HepG2 (cell line): ENCODE measurements around the gene NUSAP1. TPM values are rescaled to one million over a fixed set of nuclear protein-coding genes. Genes with fewer than 3 reads are reported as not detected.

Experiments used
- ATF7-NPFF ChIP-seq: sonication (generic); formaldehyde crosslinking; IDR thresholded peaks from 2 replicates; pipeline ENCODE4 v1.8.1; 2023; ENCODE audit warnings: mild to moderate bottlenecking, low read depth, missing genetic modification reagents, moderate library complexity
- BRF2 ChIP-seq: sonication (generic); formaldehyde crosslinking; IDR thresholded peaks from 2 replicates; pipeline ENCODE4 v1.8.1; 2022; ENCODE audit warnings: mild to moderate bottlenecking, missing genetic modification reagents
- CREBL2 ChIP-seq: sonication (generic); formaldehyde crosslinking; IDR thresholded peaks from 2 replicates; pipeline ENCODE4 v1.8.1; 2023; ENCODE audit warnings: missing genetic modification reagents, mild to moderate bottlenecking, borderline replicate concordance
- ISL2 ChIP-seq: sonication (generic); formaldehyde crosslinking; IDR thresholded peaks from 2 replicates; pipeline ENCODE4 v1.5.0; 2020; ENCODE audit warnings: missing genetic modification reagents
- JUN ChIP-seq: sonication (generic); formaldehyde crosslinking; IDR thresholded peaks from 2 replicates; pipeline ENCODE4 v1.4.0; 2020; ENCODE audit warnings: mild to moderate bottlenecking, missing genetic modification reagents
- KDM5A ChIP-seq: fragments of 200-600 bp; sonication (generic); IDR thresholded peaks from 2 replicates; pipeline ENCODE4 v1.7.0; 2018; ENCODE audit warnings: antibody characterized with exemption, mild to moderate bottlenecking, low read length, borderline replicate concordance
- MAF1 ChIP-seq: sonication (generic); formaldehyde crosslinking; IDR thresholded peaks from 2 replicates; pipeline ENCODE4 v1.5.0; 2020; ENCODE audit warnings: missing genetic modification reagents, borderline replicate concordance
- NFKBIZ ChIP-seq: IDR thresholded peaks from 2 replicates; pipeline ENCODE4 v1.6.1; 2018; ENCODE audit warnings: missing genetic modification reagents, missing compliant biosample characterization
- REPIN1 ChIP-seq: sonication (generic); formaldehyde crosslinking; IDR thresholded peaks from 2 replicates; pipeline ENCODE4 v1.8.0; 2022; ENCODE audit warnings: missing genetic modification reagents, low read depth, mild to moderate bottlenecking, borderline replicate concordance
- RNF2 ChIP-seq: fragments of 450-650 bp; conservative IDR thresholded peaks from 2 replicates; pipeline ENCODE4 v1.6.1; 2016; ENCODE audit warnings: low read depth
- SMARCE1 ChIP-seq: fragments of 450-650 bp; IDR thresholded peaks from 2 replicates; pipeline ENCODE4 v1.6.1; 2017; ENCODE audit warnings: borderline replicate concordance
- SMYD3 ChIP-seq: sonication (generic); formaldehyde crosslinking; IDR thresholded peaks from 2 replicates; pipeline ENCODE4 v1.8.1; 2023; ENCODE audit warnings: mild to moderate bottlenecking, missing genetic modification reagents
- TARDBP ChIP-seq: sonication (generic); formaldehyde crosslinking; IDR thresholded peaks from 2 replicates; pipeline ENCODE4 v1.8.0; 2022; ENCODE audit warnings: mild to moderate bottlenecking, missing genetic modification reagents
- TERF1 ChIP-seq: sonication (generic); formaldehyde crosslinking; IDR thresholded peaks from 2 replicates; pipeline ENCODE4 v1.8.0; 2022; ENCODE audit warnings: mild to moderate bottlenecking, missing genetic modification reagents, moderate library complexity
- ZFP37 ChIP-seq: sonication (generic); formaldehyde crosslinking; IDR thresholded peaks from 2 replicates; pipeline ENCODE4 v1.4.0; 2020; ENCODE audit warnings: missing genetic modification reagents, borderline replicate concordance
- ZNF33A ChIP-seq: sonication (generic); formaldehyde crosslinking; IDR thresholded peaks from 2 replicates; pipeline ENCODE4 v1.5.1; 2020; ENCODE audit warnings: missing genetic modification reagents, mild to moderate bottlenecking, moderate library complexity, borderline replicate concordance
- ZNF354B ChIP-seq: sonication (generic); formaldehyde crosslinking; IDR thresholded peaks from 2 replicates; pipeline ENCODE4 v1.8.0; 2022; ENCODE audit warnings: mild to moderate bottlenecking, missing genetic modification reagents
- ZNF569 ChIP-seq: sonication (generic); formaldehyde crosslinking; IDR thresholded peaks from 2 replicates; pipeline ENCODE4 v1.5.0; 2020; ENCODE audit warnings: mild to moderate bottlenecking, missing genetic modification reagents, moderate library complexity, borderline replicate concordance
- ZNF879 ChIP-seq: sonication (generic); formaldehyde crosslinking; IDR thresholded peaks from 2 replicates; pipeline ENCODE4 v1.8.1; 2023; ENCODE audit warnings: missing genetic modification reagents
- ZSCAN5A ChIP-seq: sonication (generic); formaldehyde crosslinking; IDR thresholded peaks from 2 replicates; pipeline ENCODE4 v1.8.0; 2022; ENCODE audit warnings: mild to moderate bottlenecking, missing genetic modification reagents, borderline replicate concordance
- polyA plus RNA-seq, 8 experiments: library from polyadenylated mRNA; depleted of rRNA in 3 of 8; stranded (reverse) in 7 of 8; unstranded in 1 of 8; fragments of >200 nt; fragmentation: Illumina TruSeq in 4 of 8; extraction: Trizol in 4 of 8; gene quantifications; 2 replicates each; pipeline versions ENCODE4 v1.2.1 to v1.2.3, GENCODE V29; 2011 to 2016; ENCODE audit warnings: low read depth in 4 of 8, missing spikeins in 1 of 8, mixed read lengths in 1 of 8; ENCODE audit not compliant: insufficient read depth in 1 of 8
- total RNA-seq, 5 experiments: library from RNA; depleted of rRNA; stranded (reverse); fragments of >200 nt; fragmentation: Illumina TruSeq; extraction: Trizol; gene quantifications; 2 replicates each; pipeline ENCODE4 v1.2.3, GENCODE V29; 2016; ENCODE audit warnings: low read depth in 1 of 5
- TF ChIP-seq, protein P1 (sequence below): sonication (generic); formaldehyde crosslinking; IDR thresholded peaks from 2 replicates; pipeline ENCODE4 v1.4.0; 2020; ENCODE audit warnings: missing genetic modification reagents, borderline replicate concordance

The NUSAP1 gene
- total and polyA plus RNA-seq, 2 of the 13 experiments (the other 11 are each of a cell fraction or from before 2014, with no cell fraction given) = 59.5 to 106 TPM

DNA sequence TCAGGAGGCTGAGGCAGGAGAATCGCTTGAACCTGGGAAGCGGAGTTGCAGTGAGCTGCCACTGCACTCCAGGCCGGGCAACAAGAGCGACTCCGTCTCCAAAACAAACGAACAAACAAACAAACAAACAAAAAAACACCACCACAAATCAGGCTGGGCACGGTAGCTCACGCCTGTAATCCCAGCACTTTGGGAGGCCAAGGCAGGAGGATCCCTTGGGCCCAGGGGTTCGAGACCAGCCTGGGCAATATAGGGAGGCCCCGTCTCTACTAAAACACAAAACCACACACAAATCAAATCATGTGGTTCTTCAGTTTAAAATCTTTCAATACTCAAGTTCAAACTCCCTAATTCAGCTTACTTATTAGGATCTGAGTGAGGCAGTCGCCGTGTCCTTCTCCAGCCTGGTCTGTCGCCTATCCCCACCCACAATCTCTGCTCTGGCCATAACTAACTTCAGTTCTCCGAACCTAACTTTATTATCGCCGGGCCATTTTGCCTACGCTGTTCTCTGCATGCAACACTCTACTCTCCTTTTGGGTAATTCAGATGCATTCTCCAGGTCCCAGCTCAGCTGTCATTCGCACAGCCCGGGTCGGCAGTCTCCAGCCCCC is 83.6 kb downstream of the NUSAP1 start (continued):
- no peak for TF ChIP-seq TERF1
- no peak for TF ChIP-seq MAF1
- TF ChIP-seq CREBL2 (CRISPR knock-in tag) = no peak
- TF ChIP-seq BRF2 = 0 out of 2 replicates have a peak, but pooled peaks have one; percentile 60
- TF ChIP-seq JUN (CRISPR knock-in tag) = no peak
- 0 out of 2 replicates have a peak, but pooled peaks have one; percentile 48 for TF ChIP-seq ZSCAN5A
- peak; percentile 18; the same call in 1 of the 2 replicates for TF ChIP-seq ATF7-NPFF (CRISPR knock-in tag)
- TF ChIP-seq REPIN1 = 0 out of 2 replicates have a peak, but pooled peaks have one; percentile 43
- TF ChIP-seq ZNF569 (CRISPR knock-in tag) = no peak
- TF ChIP-seq ZNF879 = peak; percentile 28; the same call in 1 of the 2 replicates
- TF ChIP-seq ZFP37 (CRISPR knock-in tag) = 0 out of 2 replicates have a peak, but pooled peaks have one; percentile 14
- peak; percentile 62; the same call in 1 of the 2 replicates for TF ChIP-seq SMYD3
- TF ChIP-seq SMARCE1 = no peak
- TF ChIP-seq ZNF354B (CRISPR knock-in tag) = 0 out of 2 replicates have a peak, but pooled peaks have one; percentile 27
- no peak for TF ChIP-seq ZNF33A
- TF ChIP-seq NFKBIZ (CRISPR knock-in tag) = 0 out of 2 replicates have a peak, but pooled peaks have one; percentile 46
- TF ChIP-seq, protein P1, sequence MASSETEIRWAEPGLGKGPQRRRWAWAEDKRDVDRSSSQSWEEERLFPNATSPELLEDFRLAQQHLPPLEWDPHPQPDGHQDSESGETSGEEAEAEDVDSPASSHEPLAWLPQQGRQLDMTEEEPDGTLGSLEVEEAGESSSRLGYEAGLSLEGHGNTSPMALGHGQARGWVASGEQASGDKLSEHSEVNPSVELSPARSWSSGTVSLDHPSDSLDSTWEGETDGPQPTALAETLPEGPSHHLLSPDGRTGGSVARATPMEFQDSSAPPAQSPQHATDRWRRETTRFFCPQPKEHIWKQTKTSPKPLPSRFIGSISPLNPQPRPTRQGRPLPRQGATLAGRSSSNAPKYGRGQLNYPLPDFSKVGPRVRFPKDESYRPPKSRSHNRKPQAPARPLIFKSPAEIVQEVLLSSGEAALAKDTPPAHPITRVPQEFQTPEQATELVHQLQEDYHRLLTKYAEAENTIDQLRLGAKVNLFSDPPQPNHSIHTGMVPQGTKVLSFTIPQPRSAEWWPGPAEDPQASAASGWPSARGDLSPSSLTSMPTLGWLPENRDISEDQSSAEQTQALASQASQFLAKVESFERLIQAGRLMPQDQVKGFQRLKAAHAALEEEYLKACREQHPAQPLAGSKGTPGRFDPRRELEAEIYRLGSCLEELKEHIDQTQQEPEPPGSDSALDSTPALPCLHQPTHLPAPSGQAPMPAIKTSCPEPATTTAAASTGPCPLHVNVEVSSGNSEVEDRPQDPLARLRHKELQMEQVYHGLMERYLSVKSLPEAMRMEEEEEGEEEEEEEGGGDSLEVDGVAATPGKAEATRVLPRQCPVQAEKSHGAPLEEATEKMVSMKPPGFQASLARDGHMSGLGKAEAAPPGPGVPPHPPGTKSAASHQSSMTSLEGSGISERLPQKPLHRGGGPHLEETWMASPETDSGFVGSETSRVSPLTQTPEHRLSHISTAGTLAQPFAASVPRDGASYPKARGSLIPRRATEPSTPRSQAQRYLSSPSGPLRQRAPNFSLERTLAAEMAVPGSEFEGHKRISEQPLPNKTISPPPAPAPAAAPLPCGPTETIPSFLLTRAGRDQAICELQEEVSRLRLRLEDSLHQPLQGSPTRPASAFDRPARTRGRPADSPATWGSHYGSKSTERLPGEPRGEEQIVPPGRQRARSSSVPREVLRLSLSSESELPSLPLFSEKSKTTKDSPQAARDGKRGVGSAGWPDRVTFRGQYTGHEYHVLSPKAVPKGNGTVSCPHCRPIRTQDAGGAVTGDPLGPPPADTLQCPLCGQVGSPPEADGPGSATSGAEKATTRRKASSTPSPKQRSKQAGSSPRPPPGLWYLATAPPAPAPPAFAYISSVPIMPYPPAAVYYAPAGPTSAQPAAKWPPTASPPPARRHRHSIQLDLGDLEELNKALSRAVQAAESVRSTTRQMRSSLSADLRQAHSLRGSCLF = no peak
- TF ChIP-seq RNF2 = no peak
- no peak for TF ChIP-seq KDM5A
- TF ChIP-seq TARDBP (CRISPR knock-in tag) = peak; percentile 51; the same call in 1 of the 2 replicates
- no peak for TF ChIP-seq ISL2 (CRISPR knock-in tag)
